HK-2 (cell line): ENCODE results near the gene DTYMK.

ENCODE experiments used
- DNase-seq: peaks from one replicate; pipeline ENCODE4 v3.0.0-alpha.2; 2018; ENCODE audit not compliant: unreplicated experiment

DTYMK gene

GRCh38 chr2:241706537-241706936 is 19.9 kb upstream of the DTYMK start:
- DNase-seq = no peak

- DNase-seq = no peak
These were observed 16.5 kb upstream of the DTYMK start for GRCh38 chr2:241703032-241703604.

GRCh38 chr2:241702155-241703031 is 15.8 kb upstream of the DTYMK start:
- DNase-seq = peak; percentile 93

- peak; percentile 97 for DNase-seq
These were observed 15.0 kb upstream of the DTYMK start, which contains the start of gene ING5 for GRCh38 chr2:241701399-241702154. Gene ING5, plus strand, starts transcription at chr2:241702039. Its CDS starts 27 bp downstream, at chr2:241702066.

- no peak for DNase-seq
These were observed 14.5 kb upstream of the DTYMK start for GRCh38 chr2:241701149-241701398.

- no peak for DNase-seq
These were observed 9.0 kb upstream of the DTYMK start for GRCh38 chr2:241695651-241696050.

GRCh38 chr2:241692448-241692847 is 5.8 kb upstream of the DTYMK start:
- DNase-seq = peak; percentile 64

- no peak for DNase-seq
These were observed 3.6 kb upstream of the DTYMK start for GRCh38 chr2:241690202-241690717.

- DNase-seq = no peak
These were observed 2.7 kb upstream of the DTYMK start for GRCh38 chr2:241689306-241689705.

- no peak for DNase-seq
These were observed 328 bp downstream of the DTYMK start for GRCh38 chr2:241686324-241686649.

GRCh38 chr2:241680827-241681599 is 5.6 kb downstream of the DTYMK start:
- peak; percentile 70 for DNase-seq

GRCh38 chr2:241680044-241680443 is 6.6 kb downstream of the DTYMK start:
- DNase-seq = no peak

- DNase-seq = no peak
These were observed 7.7 kb downstream of the DTYMK start for GRCh38 chr2:241678784-241679540.

- DNase-seq = no peak
These were observed 8.3 kb downstream of the DTYMK start for GRCh38 chr2:241678307-241678706.

GRCh38 chr2:241677392-241677791 is 9.2 kb downstream of the DTYMK start:
- no peak for DNase-seq

GRCh38 chr2:241676665-241677064 is 9.9 kb downstream of the DTYMK start:
- DNase-seq = no peak

- no peak for DNase-seq
These were observed 10.7 kb downstream of the DTYMK start for GRCh38 chr2:241675885-241676284.

- DNase-seq = peak; percentile 27
These were observed 12.6 kb downstream of the DTYMK start for GRCh38 chr2:241673797-241674725.

- no peak for DNase-seq
These were observed 13.4 kb downstream of the DTYMK start for GRCh38 chr2:241673189-241673663.
